ENCODE measurements around the gene RHOF.
"Not testable (repeated sequence)": the region's sequence is repeated elsewhere in the genome, so short reads cannot be mapped to it uniquely, and the experiment has no call there.

RHOF gene

GRCh38 chr12:121773011-121773777 is 20.3 kb downstream of the RHOF start:
- DNase-seq: peak; percentile 20

- no peak for DNase-seq
These were observed 22.5 kb downstream of the RHOF start for GRCh38 chr12:121770813-121771625.

GRCh38 chr12:121770388-121770787 is 23.1 kb downstream of the RHOF start:
- DNase-seq: no peak

- no peak for DNase-seq
These were observed 23.6 kb downstream of the RHOF start for GRCh38 chr12:121769831-121770301.

- no peak for DNase-seq
These were observed 24.1 kb downstream of the RHOF start for GRCh38 chr12:121769297-121769830.

- DNase-seq: peak; percentile 22
These were observed 25.9 kb downstream of the RHOF start for GRCh38 chr12:121767525-121768016.

- DNase-seq: no peak
These were observed 27.0 kb downstream of the RHOF start for GRCh38 chr12:121766290-121767039.

- DNase-seq: no peak
These were observed 27.9 kb downstream of the RHOF start for GRCh38 chr12:121765573-121765972.

GRCh38 chr12:121764808-121765207 is 28.7 kb downstream of the RHOF start:
- no peak for DNase-seq

GRCh38 chr12:121762269-121762668 is 31.2 kb downstream of the RHOF start:
- no peak for DNase-seq

GRCh38 chr12:121758536-121758935 is 35.0 kb downstream of the RHOF start:
- not testable (repeated sequence) for DNase-seq

GRCh38 chr12:121755591-121755990 is 37.9 kb downstream of the RHOF start:
- no peak for DNase-seq

GRCh38 chr12:121754836-121755235 is 38.7 kb downstream of the RHOF start:
- DNase-seq: no peak

- no peak for DNase-seq
These were observed 39.6 kb downstream of the RHOF start for GRCh38 chr12:121753844-121754264.

GRCh38 chr12:121751749-121752351 is 41.6 kb downstream of the RHOF start:
- DNase-seq: no peak

GRCh38 chr12:121751034-121751433 is 42.5 kb downstream of the RHOF start:
- DNase-seq: no peak

GRCh38 chr12:121750507-121750955 is 43.0 kb downstream of the RHOF start:
- no peak for DNase-seq

- no peak for DNase-seq
These were observed 44.2 kb downstream of the RHOF start for GRCh38 chr12:121749267-121749666.

GRCh38 chr12:121748571-121749265 is 44.8 kb downstream of the RHOF start:
- no peak for DNase-seq

- no peak for DNase-seq
These were observed 45.3 kb downstream of the RHOF start for GRCh38 chr12:121748218-121748570.

GRCh38 chr12:121745545-121745944 is 47.9 kb downstream of the RHOF start:
- DNase-seq: not testable (repeated sequence)

- no peak for DNase-seq
These were observed 51.7 kb downstream of the RHOF start for GRCh38 chr12:121741743-121742142.
